Heart left ventricle (tissue), 16 donors: Measurements from ENCODE around the gene CCL19. TPM values are rescaled to one million over a fixed set of nuclear protein-coding genes. Genes with fewer than 3 reads are reported as not detected.

ENCODE experiments used
- ATAC-seq, 4 donors: fragments of 200-7000 bp; cut with Tn5 transposase; one replicate each; pipeline ENCODE4 v1.9.1; 2020 to 2022; ENCODE audit warnings: moderate library complexity in 4 of 4, mild to moderate bottlenecking in 3 of 4, moderate number of reproducible peaks in 1 of 4
- DNase-seq, 5 donors: peaks; one replicate each; pipeline ENCODE4 v3.0.0-alpha.2; 2020
- H3K27ac ChIP-seq, 12 donors: fragments of 200-600 bp; sonication (generic) in 4 of 12; one replicate each; pipeline versions ENCODE4 v1.5.0 to v1.8.0; 2016 to 2022; ENCODE audit warnings: mild to moderate bottlenecking in 2 of 12
- H3K27me3 ChIP-seq, 9 donors: fragments of 200-600 bp; sonication (generic) in 2 of 9; one replicate each; pipeline versions ENCODE4 v1.5.1 to v1.8.0; 2016 to 2022; ENCODE audit warnings: mild to moderate bottlenecking in 3 of 9
- H3K36me3 ChIP-seq, 9 donors: fragments of 200-600 bp; sonication (generic) in 2 of 9; one replicate each; pipeline versions ENCODE4 v1.5.0 to v1.8.0; 2018 to 2022; ENCODE audit warnings: mild to moderate bottlenecking in 2 of 9
- H3K4me1 ChIP-seq, 12 donors: fragments of 200-600 bp; sonication (generic) in 4 of 12; one replicate each; pipeline versions ENCODE4 v1.5.0 to v1.8.0; 2016 to 2022; ENCODE audit warnings: mild to moderate bottlenecking in 3 of 12
- H3K4me3 ChIP-seq, 12 donors: fragments of 200-600 bp; sonication (generic) in 4 of 12; one replicate each; pipeline versions ENCODE4 v1.5.0 to v1.8.0; 2017 to 2022; ENCODE audit warnings: mild to moderate bottlenecking in 9 of 12, moderate library complexity in 4 of 12
- H3K9me3 ChIP-seq, 12 donors: fragments of 200-600 bp; sonication (generic) in 4 of 12; one replicate each; pipeline versions ENCODE4 v1.5.0 to v1.8.0; 2016 to 2022; ENCODE audit warnings: mild to moderate bottlenecking in 1 of 12
- CTCF ChIP-seq, 12 donors: fragments of 200-600 bp; sonication (generic) in 4 of 12; IDR thresholded peaks; one replicate each; pipeline versions ENCODE4 v1.5.0 to v1.8.0; 2018 to 2022; ENCODE audit warnings: antibody characterized with exemption in 12 of 12, mild to moderate bottlenecking in 5 of 12
- POLR2A ChIP-seq, 2 donors: fragments of 450-650 bp; IDR thresholded peaks; one replicate each; pipeline ENCODE4 v1.6.1; 2017; ENCODE audit warnings: antibody characterized with exemption in 2 of 2, mild to moderate bottlenecking in 2 of 2, moderate library complexity in 2 of 2
- WGBS, 4 donors: extraction: QIAGEN DNeasy Blood & Tissue Kit in 2 of 4; methylation state at CpG; one replicate each; pipeline versions ENCODE4 v1.1.5 to v1.1.7; 2013 to 2018; 5-methylcytosine and 5-hydroxymethylcytosine counted together
- intact Hi-C, 10 donors: fragments of 100-400 bp; cut with DNase I; formaldehyde crosslinking; loops; one replicate each; pipeline versions ENCODE4 v1.11.1 to v1.14.2; 2022
- polyA plus RNA-seq, 2 donors: library from polyadenylated mRNA; stranded (reverse); fragments of 200-250 nt; gene quantifications; one replicate each; pipeline ENCODE4 v1.2.3, GENCODE V29; 2013
- total RNA-seq, 9 donors: library from RNA; depleted of rRNA in 2 of 9; stranded (reverse); fragments of >200 nt in 2 of 9; fragmentation: NEBNext Ultra II Directional in 3 of 9; extraction: Animal tissue kit (Norgen Biotek cat#: 25700) in 3 of 9; gene quantifications; one replicate each; pipeline versions ENCODE4 v1.1.0 to v1.2.4, GENCODE V29; 2016 to 2023
- donor health status: ischemic (EF 13 %, LVEDD 7.1; RV severe dilation, severe dysfunction).
- donor health status: healthy with polysubstance abuse.
- donor health status: DM: no; HTN: yes; CAD: no.
- donor health status: DM: no; HTN: no; CAD: no.
- donor health status: ischemic (EF 25% LVEDD 6.9; RV normal size, moderate dysfunction).
- donor health status: ischemic (EF 25% LVEDD 5.7; RV mildly dilated, moderate dysfunction).
- donor health status: healthy.
- donor health status: DM: yes; HTN: yes; CAD: no.
- donor health status: ischemic (EF 35%, LVEDD 5.7; RV mildly dilated, moderate dysfunction).
- donor health status: nonischemic (EF 11% LVEDD 7.7; RV severe dilation, severe dysfunction).
- donor health status: DM: yes; HTN: yes; CAD: no.
- donor health status: PGD.
- donor health status: ischemic (EF 29% LVEDD 5.4; RV normal size, mild dysfunction).
- donor health status: nonischemic (EF 23%, LVEDD 6.1; RV moderate dilation, normal function).

The CCL19 gene
- total and polyA plus RNA-seq, 11 donors = 0.46 to 25.7 (median 1.3) TPM; not detected in 5

GRCh38 chr9:34688329-34689115 is 2.6 kb downstream of the CCL19 start:
- TF ChIP-seq POLR2A (IDR thresholded peaks at IDR 0.05) = no peak
- no peak for TF ChIP-seq CTCF (IDR thresholded peaks at IDR 0.05)
- no peaks in the 10 kb centered on the region for H3K9me3 ChIP-seq
- no peak for ATAC-seq
- no peak overlapping the region for H3K27ac ChIP-seq
- H3K27me3 ChIP-seq = no peaks in the 10 kb centered on the region
- H3K4me1 ChIP-seq = peaks cover 0 to 35% (median 0%) of the 10 kb centered on the region in 12 donors
- 80 to 82% (median 80%) methylated on average over 2 to 5 of the region's 5 CpGs for WGBS, 4 donors
- intact Hi-C loops = no loop called here
- H3K36me3 ChIP-seq = no peaks in the 10 kb centered on the region
- no peak for DNase-seq
- H3K4me3 ChIP-seq = no peak overlapping the region

GRCh38 chr9:34687276-34688030 is 3.6 kb downstream of the CCL19 start:
- ATAC-seq = no peak
- 88 to 92% (median 90%) methylated on average over 8 to 10 of the region's 10 CpGs for WGBS, 4 donors
- H3K4me3 ChIP-seq = no peak overlapping the region
- H3K36me3 ChIP-seq = no peaks in the 10 kb centered on the region
- no peaks in the 10 kb centered on the region for H3K27me3 ChIP-seq
- TF ChIP-seq CTCF (IDR thresholded peaks at IDR 0.05) (no peak), POLR2A (IDR thresholded peaks at IDR 0.05) (no peak)
- peaks cover 0 to 35% (median 0%) of the 10 kb centered on the region in 12 donors for H3K4me1 ChIP-seq
- H3K9me3 ChIP-seq = no peaks in the 10 kb centered on the region
- intact Hi-C loops = no loop called here
- peak overlapping the region in 1 of 12 donors; percentile 67 for H3K27ac ChIP-seq
- no peak for DNase-seq

GRCh38 chr9:34686732-34687131 is 4.3 kb downstream of the CCL19 start:
- intact Hi-C loops = no loop called here
- H3K27ac ChIP-seq = peak overlapping the region in 1 of 12 donors; percentile 67
- H3K4me1 ChIP-seq = peaks cover 0 to 33% (median 0%) of the 10 kb centered on the region in 12 donors
- WGBS, 4 donors = 44 to 70% (median 56%) methylated on average over 1 of the region's 1 CpG
- TF ChIP-seq POLR2A (IDR thresholded peaks at IDR 0.05) = no peak
- no peak for TF ChIP-seq CTCF (IDR thresholded peaks at IDR 0.05)
- DNase-seq = no peak
- H3K27me3 ChIP-seq = no peaks in the 10 kb centered on the region
- no peaks in the 10 kb centered on the region for H3K9me3 ChIP-seq
- no peak overlapping the region for H3K4me3 ChIP-seq
- peaks cover 0 to under 1% (median 0%) of the 10 kb centered on the region in 9 donors for H3K36me3 ChIP-seq
- no peak for ATAC-seq

- H3K27ac ChIP-seq = peak overlapping the region in 1 of 12 donors; percentile 67
- WGBS, 4 donors = 70 to 92% (median 83%) methylated on average over 5 of the region's 5 CpGs
- DNase-seq (no peak), ATAC-seq (peak in 3 of 4 donors; percentile 22 to 52 (median 45))
- no peak overlapping the region for H3K4me3 ChIP-seq
- intact Hi-C loops = no loop called here
- no peak for TF ChIP-seq POLR2A (IDR thresholded peaks at IDR 0.05)
- no peak for TF ChIP-seq CTCF (IDR thresholded peaks at IDR 0.05)
- H3K4me1 ChIP-seq = peaks cover 0 to 29% (median 0%) of the 10 kb centered on the region in 12 donors
- H3K9me3 ChIP-seq = no peaks in the 10 kb centered on the region
- no peaks in the 10 kb centered on the region for H3K27me3 ChIP-seq
- peaks cover 0 to 3% (median 0%) of the 10 kb centered on the region in 9 donors for H3K36me3 ChIP-seq
Observed at GRCh38 chr9:34686231-34686630, 4.8 kb downstream of the CCL19 start.
